OCI-LY3 (cell line): Measurements from ENCODE around the gene C21orf58.
A peak's percentile ranks its signal among the peaks of the same experiment; 100 is the strongest.

Source experiments
- H2AFZ ChIP-seq: fragments of 200-600, 300-600 bp; shearing (Covaris generic); 2 replicates; pipeline ENCODE4 v1.6.0; 2014; ENCODE audit warnings: antibody characterized with exemption, low read depth, low read length
- H3K27ac ChIP-seq: fragments of 200-600, 300-600 bp; sonication (generic); 2 replicates; pipeline ENCODE4 v1.5.1; 2014; ENCODE audit warnings: mild to moderate bottlenecking, low read length, moderate library complexity, mixed read lengths
- H3K27me3 ChIP-seq: fragments of 200-600, 300-600 bp; sonication (generic); 2 replicates; pipeline ENCODE4 v1.6.1; 2014; ENCODE audit warnings: low read depth, low read length, mixed read lengths
- H3K36me3 ChIP-seq: fragments of 200-600, 300-600 bp; sonication (generic); replicated peaks from 2 replicates; pipeline ENCODE3; 2014; ENCODE audit warnings: low read depth, low read length, mixed read lengths
- H3K4me1 ChIP-seq: fragments of 300-600, 200-600 bp; sonication (generic); 2 replicates; pipeline ENCODE4 v1.6.1; 2014; ENCODE audit warnings: low read length, mixed read lengths
- H3K4me2 ChIP-seq: fragments of 200-600, 300-600 bp; sonication (generic); 2 replicates; pipeline ENCODE4 v1.6.1; 2014; ENCODE audit warnings: low read length, mixed read lengths
- H3K4me3 ChIP-seq: fragments of 300-600, 200-600 bp; sonication (generic); 2 replicates; pipeline ENCODE4 v1.5.1; 2014; ENCODE audit warnings: antibody characterized with exemption, mild to moderate bottlenecking, low read length, moderate library complexity
- H3K79me2 ChIP-seq: fragments of 300-600, 200-600 bp; shearing (Covaris generic); 2 replicates; pipeline ENCODE4 v1.6.1; 2014; ENCODE audit warnings: mild to moderate bottlenecking, low read length, mixed read lengths
- H3K9ac ChIP-seq: fragments of 300-600, 200-600 bp; shearing (Covaris generic); 2 replicates; pipeline ENCODE4 v1.6.0; 2014; ENCODE audit warnings: mild to moderate bottlenecking, low read length, moderate library complexity
- H3K9me3 ChIP-seq: fragments of 200-600, 300-600 bp; shearing (Covaris generic); 2 replicates; pipeline ENCODE4 v1.6.1; 2014; ENCODE audit warnings: low read length, mixed read lengths; ENCODE audit not compliant: insufficient read depth
- H4K20me1 ChIP-seq: fragments of 200-600, 300-600 bp; sonication (generic); 2 replicates; pipeline ENCODE4 v1.6.1; 2016; ENCODE audit warnings: low read length, mixed read lengths; ENCODE audit not compliant: insufficient read depth
- CTCF ChIP-seq: fragments of 200-600, 300-600 bp; sonication (generic); IDR thresholded peaks from 2 replicates; pipeline ENCODE4 v1.5.1; 2014; ENCODE audit warnings: antibody characterized with exemption, low read length, low read depth
- EZH2phosphoT487 ChIP-seq: fragments of 200-600 bp; shearing (Covaris generic); IDR thresholded peaks from 2 replicates; pipeline ENCODE4 v1.6.1; 2018; ENCODE audit warnings: antibody characterized with exemption, mixed run types, low read depth

Gene C21orf58

GRCh38 chr21:46255166-46255565 lies 68.5 kb downstream of the C21orf58 start:
- Histone ChIP-seq H3K27ac (no peak overlapping the region), H3K27me3 (no peaks in the 10 kb centered on the region), H3K9ac (no peak overlapping the region), H3K79me2 (no peaks in the 10 kb centered on the region), H4K20me1 (no peaks in the 10 kb centered on the region; the same call in 1 of the 2 replicates), H3K4me2 (no peak overlapping the region), H3K4me3 (no peak overlapping the region), H3K36me3 (peaks cover 60% of the 10 kb centered on the region), H3K4me1 (peaks cover 25% of the 10 kb centered on the region), H2AFZ (no peak overlapping the region), H3K9me3 (no peaks in the 10 kb centered on the region)
- TF ChIP-seq CTCF (no peak), EZH2phosphoT487 (no peak)

GRCh38 chr21:46254208-46254975 lies 69.3 kb downstream of the C21orf58 start:
- H3K79me2 ChIP-seq = no peaks in the 10 kb centered on the region
- no peaks in the 10 kb centered on the region; the same call in 1 of the 2 replicates for H4K20me1 ChIP-seq
- H3K27ac ChIP-seq = peak overlapping the region; percentile 66
- H3K4me1 ChIP-seq = peaks cover 33% of the 10 kb centered on the region
- H3K9me3 ChIP-seq = no peaks in the 10 kb centered on the region
- H3K4me2 ChIP-seq = peak overlapping the region; percentile 49
- H3K9ac ChIP-seq = no peak overlapping the region
- no peak overlapping the region for H2AFZ ChIP-seq
- H3K27me3 ChIP-seq = no peaks in the 10 kb centered on the region
- H3K36me3 ChIP-seq = peaks cover 67% of the 10 kb centered on the region
- TF ChIP-seq CTCF (no peak), EZH2phosphoT487 (no peak)
- no peak overlapping the region for H3K4me3 ChIP-seq

DNA sequence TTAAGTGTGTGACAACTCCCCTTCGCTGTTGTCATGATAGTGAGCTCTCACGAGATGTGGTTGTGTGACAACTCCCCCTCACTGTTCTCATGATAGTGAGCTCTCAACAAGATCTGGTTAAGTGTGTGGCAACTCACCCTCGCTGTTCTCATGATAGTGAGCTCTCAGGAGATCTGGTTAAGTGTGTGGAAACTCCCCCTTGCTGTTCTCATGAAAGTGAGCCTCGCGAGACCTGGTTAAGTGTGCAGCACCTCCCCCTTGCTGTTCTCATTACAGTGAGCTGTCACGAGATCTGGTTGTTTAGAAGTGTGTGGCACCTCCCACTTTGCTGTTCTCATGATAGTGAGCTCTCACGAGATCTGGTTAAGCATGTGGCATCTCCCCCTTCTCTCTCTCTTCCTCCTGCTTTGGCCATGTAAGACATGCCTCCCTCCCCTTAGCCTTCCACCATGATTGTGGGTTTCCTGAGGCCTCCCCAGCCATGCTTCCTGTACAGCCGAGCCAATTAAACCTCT lies 70.0 kb downstream of the C21orf58 start:
- peak overlapping the region; percentile 49 for H3K4me2 ChIP-seq
- no peaks in the 10 kb centered on the region for H3K9me3 ChIP-seq
- no peaks in the 10 kb centered on the region for H3K79me2 ChIP-seq
- no peaks in the 10 kb centered on the region; the same call in 1 of the 2 replicates for H4K20me1 ChIP-seq
- no peaks in the 10 kb centered on the region for H3K27me3 ChIP-seq
- peak overlapping the region; percentile 66 for H3K27ac ChIP-seq
- H3K4me3 ChIP-seq = no peak overlapping the region
- H3K36me3 ChIP-seq = peaks cover 71% of the 10 kb centered on the region
- H3K4me1 ChIP-seq = peaks cover 40% of the 10 kb centered on the region
- H3K9ac ChIP-seq = no peak overlapping the region
- no peak overlapping the region for H2AFZ ChIP-seq
- TF ChIP-seq EZH2phosphoT487 (no peak), CTCF (no peak)

DNA sequence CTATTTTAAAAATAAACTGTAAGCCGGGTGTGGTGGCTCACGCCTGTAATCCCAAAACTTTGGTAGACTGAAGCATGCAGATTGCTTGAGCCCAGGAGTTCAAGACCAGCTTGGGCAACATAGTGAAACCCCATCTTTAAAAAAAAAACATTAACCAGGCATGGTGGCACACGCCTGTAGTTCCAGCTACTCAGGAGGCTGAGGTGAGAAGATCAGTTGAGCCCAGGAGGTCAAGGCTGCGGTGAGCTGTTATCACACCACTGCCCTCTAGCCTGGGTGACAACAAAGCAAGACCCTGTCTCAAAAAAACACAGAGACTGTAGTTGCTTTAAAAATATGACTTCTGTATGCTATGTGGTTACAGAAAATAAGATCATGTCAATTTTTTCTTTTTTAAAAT lies 70.8 kb downstream of the C21orf58 start:
- H3K9ac ChIP-seq = no peak overlapping the region
- H2AFZ ChIP-seq = no peak overlapping the region
- H3K79me2 ChIP-seq = no peaks in the 10 kb centered on the region
- no peaks in the 10 kb centered on the region for H3K27me3 ChIP-seq
- H3K4me2 ChIP-seq = no peak overlapping the region
- H3K27ac ChIP-seq = no peak overlapping the region
- no peak for TF ChIP-seq CTCF
- TF ChIP-seq EZH2phosphoT487 = no peak
- H3K4me3 ChIP-seq = no peak overlapping the region
- H3K4me1 ChIP-seq = peaks cover 44% of the 10 kb centered on the region
- H3K9me3 ChIP-seq = no peaks in the 10 kb centered on the region
- peaks cover 68% of the 10 kb centered on the region for H3K36me3 ChIP-seq
- no peaks in the 10 kb centered on the region; the same call in 1 of the 2 replicates for H4K20me1 ChIP-seq
